ENCODE measurements around the gene SLC17A3.

DNA sequence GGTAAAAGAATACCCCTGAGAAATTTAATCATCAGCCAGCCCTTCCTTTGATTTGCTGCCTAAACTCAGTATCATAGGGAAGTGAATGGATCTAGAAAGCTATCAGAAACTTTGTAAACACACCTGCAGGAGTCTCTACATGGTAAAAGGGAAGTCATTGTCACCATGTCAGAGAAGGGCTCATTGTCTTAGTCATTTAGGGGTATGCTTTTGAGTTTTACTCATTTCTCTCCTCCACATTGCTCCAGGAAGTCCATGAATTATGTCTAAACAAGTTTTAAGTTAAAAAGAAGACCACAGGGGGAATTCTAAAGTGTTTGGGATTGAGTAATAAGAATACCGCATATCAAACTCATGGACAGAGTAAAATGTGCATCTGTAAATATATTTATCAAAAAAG, 44.7 kb downstream of the SLC17A3 start:
- TF ChIP-seq ZNF274 (IDR thresholded peaks at IDR 0.05; ENCODE audit: low read depth, low read length) (no peak), SUZ12 (IDR thresholded peaks at IDR 0.05; ENCODE audit: extremely low read depth, insufficient read depth, insufficient read length) (no peak), YY1 (IDR thresholded peaks at IDR 0.05; ENCODE audit: insufficient read depth, insufficient read length) (no peak)

Measured in NT2/D1 (cell line).